SK-N-MC (cell line): ENCODE measurements around the gene FGFBP1.

Source experiments
- EZH2 ChIP-seq: fragments of 200-600 bp; sonication (generic); IDR thresholded peaks from one replicate; pipeline ENCODE4 v1.6.1; 2017; ENCODE audit warnings: antibody characterized with exemption
- FOXP2 ChIP-seq: optimal IDR thresholded peaks from 2 replicates; pipeline ENCODE3; 2011; ENCODE audit warnings: mild to moderate bottlenecking, moderate library complexity; ENCODE audit not compliant: insufficient read depth; ENCODE audit errors: extremely low read length, control extremely low read depth
- POLR2AphosphoS5 ChIP-seq: IDR thresholded peaks from 2 replicates; pipeline ENCODE4 v1.6.1; 2012; ENCODE audit warnings: mild to moderate bottlenecking, low read depth, low read length, borderline replicate concordance

DNA sequence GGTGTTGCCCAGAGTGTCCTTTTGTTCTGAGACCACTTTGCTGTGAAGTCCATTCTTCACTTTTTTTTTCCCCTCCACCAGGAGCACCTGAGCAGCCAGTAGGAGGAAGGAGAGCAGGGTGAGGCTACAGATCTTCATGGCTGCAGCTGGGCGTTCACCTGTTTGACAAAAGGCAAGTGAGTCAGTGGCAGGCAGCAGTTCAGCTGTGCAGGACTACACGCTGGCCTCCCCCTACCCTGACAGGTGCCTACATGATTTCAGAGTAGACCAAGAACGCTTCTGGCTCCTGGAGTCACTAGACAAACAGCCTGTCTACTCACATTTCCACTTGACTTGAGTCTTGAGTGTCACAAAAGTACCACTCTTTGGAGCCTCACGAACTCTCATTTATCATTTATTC lies 2.0 kb downstream of the FGFBP1 start:
- TF ChIP-seq POLR2AphosphoS5 (no peak), EZH2 (no peak), FOXP2 (no peak)
